ENCODE measurements around the gene JOSD1.

JOSD1 gene

GRCh38 chr22:38713921-38714320, 13.2 kb upstream of the JOSD1 start:
- DNase-seq: no peak
- TF ChIP-seq POLR2A (IDR thresholded peaks at IDR 0.05; ENCODE audit: low read length) (no peak), GATA1 (IDR thresholded peaks at IDR 0.05; ENCODE audit: low read depth, low read length) (no peak)

DNA sequence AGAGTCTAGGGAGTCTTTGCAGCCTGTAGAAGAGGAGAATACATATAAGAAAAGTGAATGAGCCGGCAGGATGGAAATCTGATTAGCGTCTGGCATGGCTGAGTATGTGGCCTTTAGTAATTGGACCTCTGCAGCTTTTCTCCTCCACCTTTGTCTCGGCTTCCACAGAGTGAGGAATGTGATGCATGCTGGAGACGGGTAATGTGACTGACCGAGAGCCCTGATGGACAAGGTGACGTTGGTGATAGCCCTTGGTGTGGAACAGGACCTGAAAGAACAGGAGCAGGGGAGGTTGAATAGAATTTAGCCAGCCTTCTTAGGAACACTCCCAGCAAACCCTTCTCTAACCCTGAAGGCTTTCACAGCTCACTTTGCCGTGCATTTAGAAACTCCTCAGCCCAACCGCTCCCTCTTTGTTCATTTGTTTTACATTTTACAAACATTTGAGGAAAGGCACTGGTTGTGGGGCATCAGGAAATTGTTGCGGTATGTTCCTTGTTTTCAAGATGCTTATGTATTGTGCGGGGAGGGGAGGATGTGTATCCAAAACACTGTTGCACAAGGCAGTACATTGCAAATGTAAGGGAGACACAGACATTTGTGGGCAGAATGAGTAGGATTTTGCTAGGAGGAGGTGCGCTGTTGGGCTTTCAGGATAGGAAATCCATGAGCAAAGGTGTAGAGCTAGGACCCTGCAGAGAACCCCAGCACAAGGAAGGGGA, 11.9 kb upstream of the JOSD1 start:
- no peak for DNase-seq
- no peak for TF ChIP-seq POLR2A (IDR thresholded peaks at IDR 0.05; ENCODE audit: low read length)
- no peak for TF ChIP-seq GATA1 (IDR thresholded peaks at IDR 0.05; ENCODE audit: low read depth, low read length)

- no peak for DNase-seq
- TF ChIP-seq POLR2A (IDR thresholded peaks at IDR 0.05; ENCODE audit: low read length) (no peak), GATA1 (IDR thresholded peaks at IDR 0.05; ENCODE audit: low read depth, low read length) (no peak)
Measured at GRCh38 chr22:38710866-38711265, 10.1 kb upstream of the JOSD1 start.

DNA sequence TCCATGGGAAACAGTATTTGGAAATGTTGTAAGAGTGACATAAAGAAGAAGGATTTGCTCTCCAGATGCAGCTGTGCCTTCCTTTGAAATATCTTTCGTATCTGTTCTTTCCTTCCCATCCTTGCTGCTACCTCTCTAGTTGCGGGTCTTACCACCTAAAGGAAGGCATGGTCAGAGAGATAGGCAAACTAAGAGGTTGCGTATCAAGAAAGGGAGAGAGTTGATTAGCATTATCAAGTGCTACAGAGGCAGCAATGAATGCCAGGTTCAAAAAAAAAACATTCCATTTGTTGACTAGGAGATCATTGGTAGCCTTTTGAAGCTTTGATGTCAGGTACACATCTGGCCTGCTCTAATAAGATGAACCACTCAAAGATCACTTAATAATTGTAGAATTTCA, 9.6 kb upstream of the JOSD1 start:
- TF ChIP-seq POLR2A (IDR thresholded peaks at IDR 0.05; ENCODE audit: low read length): peak; percentile 30
- no peak for TF ChIP-seq GATA1 (IDR thresholded peaks at IDR 0.05; ENCODE audit: low read depth, low read length)
- DNase-seq: peak; percentile 84 to 93

DNA sequence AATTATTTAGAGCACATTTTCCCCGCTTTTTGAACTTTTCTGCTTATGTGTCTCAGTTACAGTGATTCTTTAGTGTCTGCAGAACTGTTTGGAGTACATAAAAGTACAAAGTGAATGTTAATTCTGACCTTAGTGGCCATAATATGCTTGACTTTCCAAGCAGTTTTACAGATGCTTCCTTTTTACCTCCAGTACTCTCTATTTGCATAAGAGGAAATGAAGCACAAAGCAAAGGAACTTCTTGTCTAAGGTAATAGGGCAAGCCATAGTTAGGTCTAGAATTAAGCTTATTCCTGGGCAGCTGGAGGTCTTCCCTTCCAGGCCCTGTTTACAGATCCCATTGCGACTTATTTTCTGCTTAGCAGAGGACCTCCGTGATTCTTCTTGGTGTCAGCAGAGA, 8.6 kb upstream of the JOSD1 start:
- DNase-seq: no peak
- TF ChIP-seq GATA1 (IDR thresholded peaks at IDR 0.05; ENCODE audit: low read depth, low read length) (no peak), POLR2A (IDR thresholded peaks at IDR 0.05; ENCODE audit: low read length) (no peak)

GRCh38 chr22:38707984-38708383, 7.2 kb upstream of the JOSD1 start:
- peak in 1 of 2 experiments; percentile 29 for DNase-seq
- TF ChIP-seq POLR2A (IDR thresholded peaks at IDR 0.05; ENCODE audit: low read length): no peak
- TF ChIP-seq GATA1 (IDR thresholded peaks at IDR 0.05; ENCODE audit: low read depth, low read length): no peak

DNA sequence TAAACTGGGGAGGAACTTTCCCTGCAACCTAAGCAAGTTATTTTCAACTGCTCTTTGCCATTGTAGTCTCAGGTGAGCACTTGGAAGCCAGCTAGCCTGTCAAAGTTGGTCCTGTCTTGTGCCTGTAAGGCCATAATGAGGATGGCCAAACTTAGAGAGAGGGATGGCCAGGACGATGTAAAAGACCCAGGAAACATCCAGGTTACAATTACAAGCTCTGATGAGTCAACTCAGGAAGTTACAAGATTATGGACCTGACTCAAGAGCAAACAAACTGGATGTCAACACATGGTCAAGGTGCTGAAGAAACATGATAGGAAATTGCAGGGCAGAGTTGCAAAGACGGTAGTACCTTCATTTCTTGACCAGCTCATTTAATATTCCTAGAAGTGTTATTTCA, 6.6 kb upstream of the JOSD1 start:
- peak; percentile 54 to 70 for DNase-seq
- TF ChIP-seq POLR2A (IDR thresholded peaks at IDR 0.05; ENCODE audit: low read length): no peak
- TF ChIP-seq GATA1 (IDR thresholded peaks at IDR 0.05; ENCODE audit: low read depth, low read length): no peak

- TF ChIP-seq POLR2A (IDR thresholded peaks at IDR 0.05; ENCODE audit: low read length): no peak
- TF ChIP-seq GATA1 (IDR thresholded peaks at IDR 0.05; ENCODE audit: low read depth, low read length): no peak
- DNase-seq: no peak
Measured at GRCh38 chr22:38706901-38707195, 6.1 kb upstream of the JOSD1 start.

DNA sequence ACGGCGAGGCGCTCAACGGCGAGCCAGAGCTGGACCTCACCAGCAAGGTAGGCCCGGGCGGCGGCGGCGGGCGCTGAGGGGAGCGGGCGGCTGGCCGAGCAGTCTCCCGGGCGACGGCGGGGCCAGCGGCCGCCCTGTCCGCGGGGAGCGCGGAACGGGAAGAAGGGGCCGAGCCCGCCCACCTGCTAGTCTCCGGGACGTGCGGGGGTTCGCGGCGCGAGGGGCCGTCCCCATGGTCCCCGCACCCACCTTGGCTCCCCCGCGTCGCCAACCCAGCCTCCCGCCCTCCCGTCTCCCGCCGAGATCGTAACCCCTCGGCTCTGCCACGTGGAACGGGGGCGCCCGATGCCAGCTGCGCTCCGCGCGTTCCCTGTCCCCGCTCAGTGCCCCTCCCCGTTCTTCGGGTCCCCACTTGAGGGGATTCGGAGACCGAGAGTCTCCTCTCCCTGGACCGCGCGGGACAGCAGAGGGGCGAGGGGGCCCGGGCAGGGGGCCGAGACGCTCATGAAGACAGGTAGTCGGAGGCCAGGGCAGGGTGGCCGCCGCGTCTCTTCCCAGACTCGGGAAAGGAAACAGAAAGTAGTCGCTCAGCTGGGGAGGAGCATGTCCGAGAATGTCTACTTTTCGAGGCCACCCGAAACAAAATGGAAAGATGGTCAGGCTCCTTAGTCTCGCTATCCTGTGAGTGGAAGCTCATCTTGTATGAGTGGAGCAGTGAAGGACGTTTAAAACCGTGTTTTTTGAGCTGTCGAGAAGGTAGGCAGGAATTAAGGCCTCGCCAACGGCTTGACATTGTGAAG, 5.6 kb upstream of the JOSD1 start:
- TF ChIP-seq GATA1 (IDR thresholded peaks at IDR 0.05; ENCODE audit: low read depth, low read length): no peak
- no peak for TF ChIP-seq POLR2A (IDR thresholded peaks at IDR 0.05; ENCODE audit: low read length)
- peak; percentile 66 to 79 for DNase-seq

DNA sequence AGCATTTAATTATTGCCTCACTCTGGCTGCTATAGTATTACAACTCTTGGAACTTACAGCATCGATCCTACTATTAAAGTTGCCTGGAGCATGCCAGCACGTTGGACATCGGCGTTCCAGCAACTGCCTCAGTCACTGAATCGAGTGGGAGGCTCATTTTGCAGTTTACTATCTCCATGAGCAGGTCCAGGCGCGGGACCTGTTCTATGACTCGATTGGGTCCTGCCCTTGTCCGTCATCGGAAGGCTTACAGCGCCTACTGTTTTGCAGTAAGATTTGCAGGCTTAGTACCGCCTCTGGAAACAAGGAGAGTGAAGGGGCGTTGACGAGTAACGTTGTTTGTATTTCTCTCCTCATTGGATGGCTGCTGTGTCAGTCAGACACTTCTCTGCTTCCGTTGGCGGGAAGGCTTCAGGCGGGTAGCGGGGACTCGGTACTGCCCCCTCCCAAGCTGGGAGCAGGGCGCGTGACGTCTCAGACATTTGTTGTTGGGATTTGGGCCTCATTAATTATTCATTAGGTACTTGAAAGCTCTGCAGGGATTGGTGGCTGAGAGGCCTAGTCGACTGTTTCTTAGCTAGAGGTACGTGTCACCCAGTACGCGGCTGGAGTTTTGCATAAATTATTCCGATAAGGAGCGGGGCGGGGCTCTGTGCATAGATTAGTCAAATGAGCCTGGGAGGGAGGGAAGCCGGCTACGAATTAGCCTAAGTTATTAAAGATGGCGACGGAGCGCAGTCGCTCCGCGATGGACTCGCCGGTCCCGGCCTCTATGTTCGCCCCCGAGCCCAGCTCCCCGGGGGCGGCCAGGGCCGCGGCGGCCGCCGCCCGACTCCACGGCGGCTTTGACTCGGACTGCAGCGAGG, 4.7 kb upstream of the JOSD1 start, which contains the start of gene GTPBP1:
Gene GTPBP1 (plus strand): TSS at position 710 of the 866 bp plus-strand sequence. CDS start 12 bp downstream, at position 722.
- peak; percentile 100 for DNase-seq
- peak; percentile 96 for TF ChIP-seq POLR2A (IDR thresholded peaks at IDR 0.05; ENCODE audit: low read length)
- TF ChIP-seq GATA1 (IDR thresholded peaks at IDR 0.05; ENCODE audit: low read depth, low read length): no peak

DNA sequence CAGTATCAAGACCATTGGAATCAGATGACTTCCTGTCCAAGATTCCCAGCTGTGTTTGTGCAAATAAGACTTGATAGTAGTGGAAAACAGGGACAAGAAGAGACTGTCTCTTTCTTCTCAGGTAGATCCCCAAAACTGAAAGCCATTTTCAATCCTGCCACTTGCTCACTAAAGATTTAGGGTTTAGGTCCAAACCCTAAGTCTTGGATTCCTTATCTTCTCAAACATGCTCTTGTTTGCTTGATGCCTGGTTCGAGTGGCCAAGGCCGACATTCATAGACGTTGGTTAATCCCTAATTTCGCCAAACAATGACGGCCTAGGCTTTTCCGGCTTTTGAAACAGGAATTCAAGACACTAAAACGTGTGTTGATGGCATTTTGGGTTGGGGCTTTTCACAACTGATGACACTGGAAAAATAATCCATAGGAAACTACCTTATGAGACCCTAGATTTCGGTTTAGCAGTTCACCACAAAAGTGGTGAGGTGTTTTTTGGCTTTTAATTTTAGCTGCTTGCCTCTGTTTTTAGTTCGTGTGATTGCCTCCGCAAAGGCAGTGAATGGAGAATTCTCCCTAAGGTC, 4.0 kb upstream of the JOSD1 start:
- TF ChIP-seq POLR2A (IDR thresholded peaks at IDR 0.05; ENCODE audit: low read length) (no peak), GATA1 (IDR thresholded peaks at IDR 0.05; ENCODE audit: low read depth, low read length) (no peak)
- DNase-seq: peak; percentile 63 to 72

GRCh38 chr22:38700270-38700788, 414 bp downstream of the JOSD1 start:
- no peak for TF ChIP-seq GATA1 (IDR thresholded peaks at IDR 0.05; ENCODE audit: low read depth, low read length)
- TF ChIP-seq POLR2A (IDR thresholded peaks at IDR 0.05; ENCODE audit: low read length): no peak
- no peak for DNase-seq

GRCh38 chr22:38699784-38700183, 959 bp downstream of the JOSD1 start:
- DNase-seq: peak; percentile 35 to 57

More at GRCh38 chr22:38699784-38700183, 959 bp downstream of the JOSD1 start:
- TF ChIP-seq POLR2A (IDR thresholded peaks at IDR 0.05; ENCODE audit: low read length) (no peak), GATA1 (IDR thresholded peaks at IDR 0.05; ENCODE audit: low read depth, low read length) (no peak)

Measured in erythroblast (primary cell).